ENCODE measurements around the gene ORAI3.

DNA sequence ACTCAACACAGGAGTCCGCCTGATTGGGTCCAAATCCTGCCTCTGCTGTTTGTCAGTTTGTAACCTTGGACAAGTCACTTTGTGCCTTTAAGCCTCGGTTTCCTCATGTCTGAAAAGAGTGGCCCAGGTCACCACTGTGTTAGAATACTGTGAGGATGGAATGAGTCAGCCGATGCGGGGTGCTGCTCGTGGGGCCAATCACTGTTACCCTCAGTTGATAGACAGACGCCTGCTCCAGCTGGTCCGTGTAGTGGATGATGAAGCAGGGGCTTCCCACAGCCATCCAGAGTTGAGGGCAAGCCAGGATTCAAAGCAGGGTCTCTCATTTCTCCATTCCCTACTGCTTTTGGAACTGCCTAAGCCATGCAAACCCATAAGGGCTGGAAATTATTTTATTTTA, 19.7 kb upstream of the ORAI3 start:
- TF ChIP-seq, protein P1, sequence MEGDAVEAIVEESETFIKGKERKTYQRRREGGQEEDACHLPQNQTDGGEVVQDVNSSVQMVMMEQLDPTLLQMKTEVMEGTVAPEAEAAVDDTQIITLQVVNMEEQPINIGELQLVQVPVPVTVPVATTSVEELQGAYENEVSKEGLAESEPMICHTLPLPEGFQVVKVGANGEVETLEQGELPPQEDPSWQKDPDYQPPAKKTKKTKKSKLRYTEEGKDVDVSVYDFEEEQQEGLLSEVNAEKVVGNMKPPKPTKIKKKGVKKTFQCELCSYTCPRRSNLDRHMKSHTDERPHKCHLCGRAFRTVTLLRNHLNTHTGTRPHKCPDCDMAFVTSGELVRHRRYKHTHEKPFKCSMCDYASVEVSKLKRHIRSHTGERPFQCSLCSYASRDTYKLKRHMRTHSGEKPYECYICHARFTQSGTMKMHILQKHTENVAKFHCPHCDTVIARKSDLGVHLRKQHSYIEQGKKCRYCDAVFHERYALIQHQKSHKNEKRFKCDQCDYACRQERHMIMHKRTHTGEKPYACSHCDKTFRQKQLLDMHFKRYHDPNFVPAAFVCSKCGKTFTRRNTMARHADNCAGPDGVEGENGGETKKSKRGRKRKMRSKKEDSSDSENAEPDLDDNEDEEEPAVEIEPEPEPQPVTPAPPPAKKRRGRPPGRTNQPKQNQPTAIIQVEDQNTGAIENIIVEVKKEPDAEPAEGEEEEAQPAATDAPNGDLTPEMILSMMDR (IDR thresholded peaks at IDR 0.05) = no peak
- TF ChIP-seq POLR2A (IDR thresholded peaks at IDR 0.05) = no peak
- TF ChIP-seq POLR2AphosphoS5 (IDR thresholded peaks at IDR 0.05; ENCODE audit: insufficient read depth in 1 of 2, low read depth in 1 of 2) = no peak

Data from vagina (tissue), 2 donors.